Activated CD4-positive, CD25-positive, alpha-beta regulatory T cell treated with anti-CD3 and anti-CD28 coated beads, Interleukin-2, amount 50 U/mL, for 16 hours (primary cell): ENCODE data around the gene STARD3.

Experiments
- DNase-seq: peaks from one replicate; pipeline ENCODE4 v3.0.0-alpha.2; 2020; ENCODE audit warnings: low read depth, low spot score

STARD3 gene

GRCh38 chr17:39660397-39661385 lies 23.7 kb downstream of the STARD3 start:
- no peak for DNase-seq

DNA sequence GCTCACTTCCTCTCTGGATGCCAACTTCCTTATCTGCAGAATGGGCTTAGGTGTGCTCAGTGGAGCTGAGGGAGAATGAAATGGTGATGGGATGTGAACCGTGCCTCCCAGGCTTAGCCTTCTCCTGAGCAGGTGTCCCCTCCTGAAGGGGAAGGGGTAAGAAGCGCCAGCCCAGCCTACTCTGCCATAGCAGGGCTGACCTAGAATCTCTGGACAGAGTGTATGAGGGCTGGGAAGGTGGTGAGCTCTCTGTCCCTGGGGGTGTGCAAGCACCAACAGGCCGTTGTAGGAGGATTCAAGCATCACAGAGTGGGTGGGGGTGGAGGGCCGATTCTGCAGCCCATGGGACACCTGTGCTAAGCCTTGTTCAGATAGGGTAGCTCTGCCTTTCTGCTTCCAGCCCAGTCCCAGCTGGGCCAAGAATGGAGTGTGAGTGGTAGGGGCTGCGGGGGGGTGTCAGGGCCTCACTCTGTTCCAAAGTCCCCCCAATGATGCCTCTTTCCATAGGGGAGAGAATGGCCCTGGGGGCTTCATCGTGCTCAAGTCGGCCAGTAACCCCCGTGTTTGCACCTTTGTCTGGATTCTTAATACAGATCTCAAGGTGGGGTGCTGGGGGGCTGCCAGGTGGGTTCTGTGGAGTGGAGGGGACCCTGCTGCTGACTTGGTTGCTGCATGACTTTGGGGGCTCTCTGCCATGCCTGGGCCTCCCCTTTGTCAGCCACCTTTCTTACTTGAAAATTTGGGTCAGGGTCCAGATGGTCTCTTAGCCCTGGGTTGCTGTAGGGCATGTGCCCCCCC lies 25.0 kb downstream of the STARD3 start:
- DNase-seq: no peak

DNA sequence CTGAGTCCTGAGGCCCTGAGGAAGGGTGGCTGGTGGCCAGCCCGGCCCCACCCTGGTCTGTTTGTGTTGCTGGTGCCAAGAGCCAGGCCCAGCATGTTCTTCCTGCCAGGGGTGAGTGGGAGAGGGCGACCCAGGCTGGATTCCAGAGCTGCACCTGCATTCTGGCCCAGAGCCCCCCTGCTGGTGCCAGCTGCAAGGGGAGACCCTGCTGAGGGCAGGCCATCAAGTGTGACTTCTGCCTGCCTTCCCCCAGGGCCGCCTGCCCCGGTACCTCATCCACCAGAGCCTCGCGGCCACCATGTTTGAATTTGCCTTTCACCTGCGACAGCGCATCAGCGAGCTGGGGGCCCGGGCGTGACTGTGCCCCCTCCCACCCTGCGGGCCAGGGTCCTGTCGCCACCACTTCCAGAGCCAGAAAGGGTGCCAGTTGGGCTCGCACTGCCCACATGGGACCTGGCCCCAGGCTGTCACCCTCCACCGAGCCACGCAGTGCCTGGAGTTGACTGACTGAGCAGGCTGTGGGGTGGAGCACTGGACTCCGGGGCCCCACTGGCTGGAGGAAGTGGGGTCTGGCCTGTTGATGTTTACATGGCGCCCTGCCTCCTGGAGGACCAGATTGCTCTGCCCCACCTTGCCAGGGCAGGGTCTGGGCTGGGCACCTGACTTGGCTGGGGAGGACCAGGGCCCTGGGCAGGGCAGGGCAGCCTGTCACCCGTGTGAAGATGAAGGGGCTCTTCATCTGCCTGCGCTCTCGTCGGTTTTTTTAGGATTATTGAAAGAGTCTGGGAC lies 25.8 kb downstream of the STARD3 start:
- DNase-seq: no peak

- DNase-seq: no peak
These were observed 26.4 kb downstream of the STARD3 start for GRCh38 chr17:39663340-39663687.

- no peak for DNase-seq
These were observed 27.0 kb downstream of the STARD3 start for GRCh38 chr17:39663688-39664580.

DNA sequence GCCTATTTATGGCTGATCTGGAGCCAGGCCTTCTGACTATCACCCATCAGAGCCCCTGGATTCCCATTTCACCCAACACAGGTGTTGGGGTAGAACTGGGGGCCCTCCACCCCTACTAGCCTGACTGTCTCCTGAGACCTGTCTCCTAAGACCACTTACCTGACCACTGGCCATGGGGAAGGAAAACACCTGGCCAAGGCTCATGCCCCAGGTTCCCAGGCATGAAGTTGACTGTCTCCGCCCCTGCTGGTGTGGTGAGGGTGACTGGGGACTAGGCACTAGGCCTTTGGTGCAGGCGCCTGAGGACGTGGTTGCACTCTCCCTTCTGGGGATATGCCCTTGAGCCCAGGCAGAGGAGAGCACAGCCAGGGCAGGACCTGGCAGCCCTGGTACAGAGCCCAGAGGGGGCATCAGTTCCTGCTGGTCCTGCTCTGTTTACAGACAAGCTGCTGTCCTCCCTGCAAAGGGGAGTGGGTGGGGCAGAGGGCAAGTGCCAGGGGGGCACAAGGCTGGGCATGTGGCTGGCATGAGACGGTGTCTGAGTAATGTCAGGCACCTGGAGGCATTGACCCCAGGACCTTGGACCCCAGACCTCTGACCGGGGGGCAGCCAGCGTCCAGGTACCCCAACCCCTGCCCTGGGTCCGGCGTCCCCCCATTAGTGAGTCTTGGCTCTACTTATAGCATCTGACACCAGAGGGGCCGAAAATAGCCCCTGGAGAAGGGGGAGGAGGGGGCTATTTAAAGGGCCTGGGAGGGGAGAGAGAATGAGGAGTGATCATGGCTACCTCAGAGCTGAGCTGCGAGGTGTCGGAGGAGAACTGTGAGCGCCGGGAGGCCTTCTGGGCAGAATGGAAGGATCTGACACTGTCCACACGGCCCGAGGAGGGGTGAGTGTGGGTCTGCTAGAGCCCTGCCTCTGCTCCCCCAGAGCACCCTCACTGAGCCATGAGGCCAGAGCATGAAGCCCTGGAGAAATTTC lies 27.9 kb downstream of the STARD3 start, which contains the start of gene TCAP:
TSS of gene TCAP (plus strand) at position 769 of the 981 bp plus-strand sequence. CDS start at position 780, 11 bp downstream.
- no peak for DNase-seq

- no peak for DNase-seq
These were observed 28.8 kb downstream of the STARD3 start for GRCh38 chr17:39665642-39666224.

DNA sequence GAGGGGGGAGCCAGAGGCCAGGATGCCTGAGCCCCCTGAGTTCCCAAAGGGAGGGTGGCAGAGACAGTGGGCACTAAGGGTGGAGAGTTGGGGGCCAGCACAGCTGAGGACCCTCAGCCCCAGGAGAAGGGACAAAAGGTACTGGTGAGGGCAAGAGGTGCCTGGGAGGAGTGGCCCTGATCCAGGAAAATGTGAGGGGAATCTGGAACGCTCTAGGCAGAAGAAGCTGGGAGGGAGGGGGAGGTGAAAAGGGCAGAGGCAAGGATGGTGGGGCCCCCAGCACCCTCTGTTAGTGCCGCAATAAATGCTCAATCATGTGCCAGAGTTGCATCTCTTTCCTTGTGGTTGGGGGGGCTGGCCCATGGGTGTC lies 29.3 kb downstream of the STARD3 start:
- DNase-seq: no peak

DNA sequence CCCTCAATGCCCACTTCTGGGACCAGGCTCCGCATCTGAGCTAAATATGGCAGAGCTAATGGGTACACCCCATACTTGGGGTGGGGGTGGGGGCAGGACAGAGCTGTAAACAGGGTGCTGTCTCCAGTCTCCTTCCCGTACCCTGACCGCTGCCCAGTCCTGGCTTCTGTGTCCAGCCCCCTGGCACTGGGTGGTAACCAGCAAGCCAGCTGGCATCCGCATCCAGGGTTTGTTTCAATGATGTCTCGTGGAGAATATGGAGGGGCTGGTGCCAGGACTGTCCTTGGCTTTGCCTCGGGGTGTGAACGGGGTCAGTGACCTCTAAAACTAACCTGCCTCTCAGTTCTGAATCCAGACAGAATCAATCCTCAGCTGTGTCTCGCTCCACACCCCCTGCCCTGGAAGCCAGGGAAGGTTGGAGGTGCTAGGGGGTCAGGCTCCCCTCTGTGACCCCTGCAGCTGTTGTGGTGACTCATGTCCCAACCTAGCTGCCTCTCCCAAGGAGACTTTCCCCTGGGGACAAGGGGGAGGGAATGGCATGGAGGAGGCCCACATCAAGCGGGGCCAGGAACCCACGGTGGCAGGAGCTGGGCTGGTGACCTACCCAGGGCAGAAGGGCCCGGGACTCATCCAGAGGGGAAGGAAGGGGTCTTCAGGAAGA lies 29.8 kb downstream of the STARD3 start:
- DNase-seq: no peak

GRCh38 chr17:39667262-39667944 lies 30.5 kb downstream of the STARD3 start:
- DNase-seq: no peak

- DNase-seq: no peak
These were observed 31.3 kb downstream of the STARD3 start, which contains the start of gene PNMT for GRCh38 chr17:39667945-39668924. Gene PNMT, plus strand, starts transcription at chr17:39668453. Its CDS starts 23 bp downstream, at chr17:39668476.

GRCh38 chr17:39669897-39670735 lies 33.2 kb downstream of the STARD3 start:
- DNase-seq: no peak

- DNase-seq: no peak
These were observed 33.8 kb downstream of the STARD3 start for GRCh38 chr17:39670746-39671145.

DNA sequence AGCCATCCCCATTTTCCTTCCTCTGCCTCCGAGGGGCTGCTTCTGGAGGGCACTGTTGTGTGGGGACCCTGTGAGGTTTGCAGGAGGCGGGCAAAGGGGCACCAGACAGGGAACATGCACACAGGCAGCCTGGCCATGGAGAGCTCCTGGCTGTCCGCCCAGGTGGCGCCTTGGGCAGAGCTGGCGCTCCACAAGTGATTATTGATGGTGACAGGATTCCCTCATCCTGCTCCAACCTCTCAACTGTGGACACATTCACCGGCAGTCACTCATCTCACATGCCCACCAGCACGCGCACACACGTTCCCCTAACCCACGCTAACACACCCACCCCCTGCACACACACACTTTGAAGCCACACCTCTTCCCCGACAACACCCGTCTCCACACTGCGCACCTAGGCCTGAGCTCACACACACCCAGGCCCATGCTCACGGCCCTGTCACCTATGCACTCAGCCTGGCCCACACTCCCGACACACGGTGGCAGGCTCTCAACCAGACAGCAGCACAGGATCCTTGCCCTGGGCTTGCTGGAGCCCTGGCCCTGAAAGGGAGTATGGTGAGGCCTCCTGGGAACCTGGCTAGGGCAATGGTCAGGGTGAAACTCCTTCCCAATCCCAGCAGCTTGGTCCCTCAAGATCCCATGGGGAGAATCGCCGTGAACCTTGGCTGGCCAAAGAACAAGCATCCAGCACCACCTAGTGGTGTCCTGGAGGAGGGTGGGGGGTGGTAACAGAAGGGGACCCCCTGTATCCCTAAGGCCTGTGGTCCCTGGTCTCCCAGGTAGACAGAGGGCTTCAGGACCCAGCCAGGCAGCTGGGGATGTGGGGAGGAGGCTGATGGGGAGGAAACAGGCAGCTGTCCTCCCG lies 34.9 kb downstream of the STARD3 start:
- no peak for DNase-seq
